Smooth muscle cell (in vitro differentiated cells): Measurements from ENCODE around the gene TLL2. TPM values are rescaled to one million over a fixed set of nuclear protein-coding genes. Genes with fewer than 3 reads are reported as not detected.
A peak's percentile ranks its signal among the peaks of the same experiment; 100 is the strongest.

ENCODE experiments used
- DNase-seq: peaks from one replicate; lab custom pipeline; 2025; ENCODE audit not compliant: unreplicated experiment; lab: John Stamatoyannopoulos, UW
- H2AFZ ChIP-seq: fragments of 200-600 bp; sonication (generic); 2 replicates; pipeline ENCODE4 v1.6.0; 2016; ENCODE audit warnings: antibody characterized with exemption, low read depth, mild to moderate bottlenecking
- H3F3A ChIP-seq: fragments of 200-600 bp; sonication (generic); 2 replicates; pipeline ENCODE4 v1.6.0; 2017; ENCODE audit warnings: antibody characterized with exemption, low read depth
- H3K27ac ChIP-seq: fragments of 200-600 bp; sonication (generic); 2 replicates; pipeline ENCODE4 v1.5.1; 2016; ENCODE audit warnings: low read depth, mild to moderate bottlenecking
- H3K27me3 ChIP-seq: fragments of 200-600 bp; sonication (generic); 2 replicates; pipeline ENCODE4 v1.6.1; 2016; ENCODE audit warnings: low read depth, mild to moderate bottlenecking
- H3K36me3 ChIP-seq: fragments of 200-600 bp; sonication (generic); 2 replicates; pipeline ENCODE4 v1.5.1; 2016; ENCODE audit warnings: low read depth
- H3K4me1 ChIP-seq: fragments of 200-600 bp; sonication (generic); 2 replicates; pipeline ENCODE4 v1.5.1; 2016; ENCODE audit warnings: low read depth
- H3K4me2 ChIP-seq: fragments of 200-600 bp; sonication (generic); 2 replicates; pipeline ENCODE4 v1.6.0; 2016; ENCODE audit warnings: mild to moderate bottlenecking
- H3K4me3 ChIP-seq: fragments of 200-600 bp; sonication (generic); 2 replicates; pipeline ENCODE4 v1.5.1; 2016; ENCODE audit warnings: mild to moderate bottlenecking
- H3K79me2 ChIP-seq: fragments of 200-600 bp; sonication (generic); 2 replicates; pipeline ENCODE4 v1.6.0; 2016; ENCODE audit warnings: low read depth, mild to moderate bottlenecking
- H3K9ac ChIP-seq: fragments of 200-600 bp; sonication (generic); 2 replicates; pipeline ENCODE4 v1.6.0; 2016; ENCODE audit warnings: low read depth
- H3K9me3 ChIP-seq: fragments of 200-600 bp; sonication (generic); replicated peaks from 2 replicates; pipeline ENCODE4 v1.5.1; 2016; ENCODE audit warnings: low read depth
- H4K20me1 ChIP-seq: fragments of 200-600 bp; sonication (generic); 2 replicates; pipeline ENCODE4 v1.6.0; 2016; ENCODE audit warnings: low read depth
- WGBS: methylation state at CpG from one replicate; pipeline ENCODE4 v1.1.7; 2016; ENCODE audit warnings: low lambda C conversion rate; 5-methylcytosine and 5-hydroxymethylcytosine counted together
- polyA plus RNA-seq: library from polyadenylated mRNA; unstranded; fragments of >200 nt; fragmentation: Nextera tagmentation; extraction: Ambion mirVana; gene quantifications from 2 replicates; pipeline ENCODE4 v1.2.1, GENCODE V29; 2016
- total RNA-seq: library from RNA; depleted of rRNA; stranded (reverse); fragments of >200 nt; gene quantifications from 2 replicates; pipeline ENCODE4 v1.2.3, GENCODE V29; 2014
- TF ChIP-seq, protein P1 (sequence below): fragments of 200-600 bp; sonication (generic); IDR thresholded peaks from 2 replicates; pipeline ENCODE4 v1.5.1; 2017; ENCODE audit warnings: borderline replicate concordance, mild to moderate bottlenecking, antibody characterized with exemption; ENCODE audit not compliant: insufficient read depth, poor library complexity, severe bottlenecking

TLL2 gene
- total and polyA plus RNA-seq, 2 experiments from 2014 or later: 0.18 TPM; not detected in 1

DNA sequence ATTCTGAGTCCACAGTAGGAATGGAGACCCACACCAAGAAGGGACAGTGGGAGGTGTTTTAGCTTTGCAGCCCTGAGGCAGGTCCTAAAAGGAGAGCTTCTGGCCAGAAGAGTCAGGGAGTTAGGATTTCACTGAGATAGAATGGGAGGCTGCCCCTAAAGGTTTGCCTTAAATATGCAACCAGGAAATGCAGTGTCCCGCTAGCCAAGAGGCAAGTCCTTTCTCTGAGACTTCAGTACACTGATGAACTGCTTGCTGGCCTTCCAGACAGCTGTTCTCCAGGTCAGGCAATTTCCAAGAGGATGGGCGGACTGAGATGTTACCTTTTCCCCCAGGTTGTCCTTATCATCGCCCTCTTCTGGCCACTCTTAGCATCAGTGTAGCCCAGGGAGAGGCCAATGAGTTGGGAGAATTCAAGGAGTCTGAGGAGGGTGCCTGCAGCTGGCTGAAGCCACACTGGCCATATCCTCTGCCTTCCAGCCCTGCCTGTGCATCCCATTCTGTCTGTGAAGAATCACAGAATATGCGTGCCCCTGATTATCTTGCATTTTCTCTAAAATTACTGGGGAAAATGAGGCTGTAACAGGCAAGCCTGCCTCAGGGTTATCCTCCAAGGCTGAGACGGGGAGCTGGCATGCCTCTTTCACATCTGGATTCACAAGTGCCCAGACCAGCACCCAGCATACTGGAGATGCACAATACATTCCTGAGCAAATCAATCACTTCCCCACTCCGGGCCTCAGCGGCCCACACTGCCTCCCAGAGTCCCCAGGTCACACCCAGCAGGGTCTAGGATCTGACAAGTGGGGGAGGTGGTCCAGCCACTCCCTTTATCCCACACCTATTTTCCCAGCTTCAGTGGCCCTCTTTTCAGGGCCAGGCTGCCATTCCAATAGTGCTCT lies 2.4 kb downstream of the TLL2 start:
- peaks cover 35% of the 10 kb centered on the region for H4K20me1 ChIP-seq
- no peak overlapping the region for H3K4me2 ChIP-seq
- no peak for DNase-seq
- 36% methylated on average over 7 of the region's 7 CpGs for WGBS
- H3K9me3 ChIP-seq: no peaks in the 10 kb centered on the region
- peaks cover 30% of the 10 kb centered on the region for H3K27me3 ChIP-seq
- peaks cover 22% of the 10 kb centered on the region for H3K4me1 ChIP-seq
- TF ChIP-seq, protein P1, sequence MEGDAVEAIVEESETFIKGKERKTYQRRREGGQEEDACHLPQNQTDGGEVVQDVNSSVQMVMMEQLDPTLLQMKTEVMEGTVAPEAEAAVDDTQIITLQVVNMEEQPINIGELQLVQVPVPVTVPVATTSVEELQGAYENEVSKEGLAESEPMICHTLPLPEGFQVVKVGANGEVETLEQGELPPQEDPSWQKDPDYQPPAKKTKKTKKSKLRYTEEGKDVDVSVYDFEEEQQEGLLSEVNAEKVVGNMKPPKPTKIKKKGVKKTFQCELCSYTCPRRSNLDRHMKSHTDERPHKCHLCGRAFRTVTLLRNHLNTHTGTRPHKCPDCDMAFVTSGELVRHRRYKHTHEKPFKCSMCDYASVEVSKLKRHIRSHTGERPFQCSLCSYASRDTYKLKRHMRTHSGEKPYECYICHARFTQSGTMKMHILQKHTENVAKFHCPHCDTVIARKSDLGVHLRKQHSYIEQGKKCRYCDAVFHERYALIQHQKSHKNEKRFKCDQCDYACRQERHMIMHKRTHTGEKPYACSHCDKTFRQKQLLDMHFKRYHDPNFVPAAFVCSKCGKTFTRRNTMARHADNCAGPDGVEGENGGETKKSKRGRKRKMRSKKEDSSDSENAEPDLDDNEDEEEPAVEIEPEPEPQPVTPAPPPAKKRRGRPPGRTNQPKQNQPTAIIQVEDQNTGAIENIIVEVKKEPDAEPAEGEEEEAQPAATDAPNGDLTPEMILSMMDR: peak; percentile 47
- no peak overlapping the region for H3K27ac ChIP-seq
- no peak overlapping the region for H3K4me3 ChIP-seq
- H3K79me2 ChIP-seq: no peaks in the 10 kb centered on the region
- peaks cover 9% of the 10 kb centered on the region for H3F3A ChIP-seq
- no peaks in the 10 kb centered on the region for H3K36me3 ChIP-seq
- no peak overlapping the region for H2AFZ ChIP-seq
- H3K9ac ChIP-seq: no peak overlapping the region

GRCh38 chr10:96509017-96509641 lies 4.6 kb downstream of the TLL2 start:
- Histone ChIP-seq H3F3A (no peaks in the 10 kb centered on the region), H3K9me3 (no peaks in the 10 kb centered on the region), H3K4me1 (peaks cover 16% of the 10 kb centered on the region), H2AFZ (no peak overlapping the region), H3K27ac (peak overlapping the region; percentile 46), H3K9ac (no peak overlapping the region), H3K4me3 (no peak overlapping the region), H3K4me2 (peak overlapping the region; percentile 28), H3K36me3 (no peaks in the 10 kb centered on the region), H3K79me2 (no peaks in the 10 kb centered on the region), H4K20me1 (peaks cover 15% of the 10 kb centered on the region), H3K27me3 (peaks cover 30% of the 10 kb centered on the region)
- WGBS: 50% methylated on average over 3 of the region's 3 CpGs
- DNase-seq: no peak
- TF ChIP-seq, protein P1: no peak

DNA sequence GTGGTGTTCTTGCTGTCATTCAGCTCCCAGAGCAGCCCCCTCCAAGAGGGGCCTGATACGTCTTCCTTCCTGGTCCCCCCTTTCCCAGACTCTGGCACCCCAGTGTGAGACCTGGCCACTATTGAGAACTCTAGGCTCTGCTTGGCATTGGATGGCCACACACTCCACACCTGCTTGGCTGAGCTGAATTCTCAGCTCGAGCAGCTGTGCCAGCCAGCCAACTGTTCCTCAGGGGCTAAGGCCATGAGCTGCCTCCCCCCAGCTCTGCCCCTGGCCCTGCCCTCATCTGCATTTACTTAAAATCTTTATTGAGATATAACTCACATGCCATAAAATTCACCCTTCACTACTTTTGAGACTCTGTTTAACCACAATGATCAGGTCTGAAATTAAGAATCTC lies 6.7 kb downstream of the TLL2 start:
- H2AFZ ChIP-seq: no peak overlapping the region
- WGBS: 91% methylated on average over 2 of the region's 2 CpGs
- H3F3A ChIP-seq: no peaks in the 10 kb centered on the region
- no peaks in the 10 kb centered on the region for H3K79me2 ChIP-seq
- no peak for DNase-seq
- no peak overlapping the region for H3K9ac ChIP-seq
- peaks cover 13% of the 10 kb centered on the region for H3K27me3 ChIP-seq
- no peaks in the 10 kb centered on the region for H3K9me3 ChIP-seq
- TF ChIP-seq, protein P1: no peak
- no peak overlapping the region for H3K27ac ChIP-seq
- H3K4me2 ChIP-seq: no peak overlapping the region
- peaks cover 3% of the 10 kb centered on the region for H4K20me1 ChIP-seq
- H3K36me3 ChIP-seq: no peaks in the 10 kb centered on the region
- peaks cover 3% of the 10 kb centered on the region for H3K4me1 ChIP-seq
- H3K4me3 ChIP-seq: no peak overlapping the region
